RCC 7860 (cell line): Measurements from ENCODE around the gene RBM28.

Experiments
- DNase-seq: peaks from one replicate; pipeline ENCODE4 v3.0.0-alpha.2; 2015; ENCODE audit warnings: low spot score
- FAIRE-seq: peaks from 2 replicates; lab custom pipeline; 2012; peaks lifted over from hg19 to GRCh38; lab: Jason Lieb, UNC

The RBM28 gene, protein sequence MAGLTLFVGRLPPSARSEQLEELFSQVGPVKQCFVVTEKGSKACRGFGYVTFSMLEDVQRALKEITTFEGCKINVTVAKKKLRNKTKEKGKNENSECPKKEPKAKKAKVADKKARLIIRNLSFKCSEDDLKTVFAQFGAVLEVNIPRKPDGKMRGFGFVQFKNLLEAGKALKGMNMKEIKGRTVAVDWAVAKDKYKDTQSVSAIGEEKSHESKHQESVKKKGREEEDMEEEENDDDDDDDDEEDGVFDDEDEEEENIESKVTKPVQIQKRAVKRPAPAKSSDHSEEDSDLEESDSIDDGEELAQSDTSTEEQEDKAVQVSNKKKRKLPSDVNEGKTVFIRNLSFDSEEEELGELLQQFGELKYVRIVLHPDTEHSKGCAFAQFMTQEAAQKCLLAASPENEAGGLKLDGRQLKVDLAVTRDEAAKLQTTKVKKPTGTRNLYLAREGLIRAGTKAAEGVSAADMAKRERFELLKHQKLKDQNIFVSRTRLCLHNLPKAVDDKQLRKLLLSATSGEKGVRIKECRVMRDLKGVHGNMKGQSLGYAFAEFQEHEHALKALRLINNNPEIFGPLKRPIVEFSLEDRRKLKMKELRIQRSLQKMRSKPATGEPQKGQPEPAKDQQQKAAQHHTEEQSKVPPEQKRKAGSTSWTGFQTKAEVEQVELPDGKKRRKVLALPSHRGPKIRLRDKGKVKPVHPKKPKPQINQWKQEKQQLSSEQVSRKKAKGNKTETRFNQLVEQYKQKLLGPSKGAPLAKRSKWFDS

DNA sequence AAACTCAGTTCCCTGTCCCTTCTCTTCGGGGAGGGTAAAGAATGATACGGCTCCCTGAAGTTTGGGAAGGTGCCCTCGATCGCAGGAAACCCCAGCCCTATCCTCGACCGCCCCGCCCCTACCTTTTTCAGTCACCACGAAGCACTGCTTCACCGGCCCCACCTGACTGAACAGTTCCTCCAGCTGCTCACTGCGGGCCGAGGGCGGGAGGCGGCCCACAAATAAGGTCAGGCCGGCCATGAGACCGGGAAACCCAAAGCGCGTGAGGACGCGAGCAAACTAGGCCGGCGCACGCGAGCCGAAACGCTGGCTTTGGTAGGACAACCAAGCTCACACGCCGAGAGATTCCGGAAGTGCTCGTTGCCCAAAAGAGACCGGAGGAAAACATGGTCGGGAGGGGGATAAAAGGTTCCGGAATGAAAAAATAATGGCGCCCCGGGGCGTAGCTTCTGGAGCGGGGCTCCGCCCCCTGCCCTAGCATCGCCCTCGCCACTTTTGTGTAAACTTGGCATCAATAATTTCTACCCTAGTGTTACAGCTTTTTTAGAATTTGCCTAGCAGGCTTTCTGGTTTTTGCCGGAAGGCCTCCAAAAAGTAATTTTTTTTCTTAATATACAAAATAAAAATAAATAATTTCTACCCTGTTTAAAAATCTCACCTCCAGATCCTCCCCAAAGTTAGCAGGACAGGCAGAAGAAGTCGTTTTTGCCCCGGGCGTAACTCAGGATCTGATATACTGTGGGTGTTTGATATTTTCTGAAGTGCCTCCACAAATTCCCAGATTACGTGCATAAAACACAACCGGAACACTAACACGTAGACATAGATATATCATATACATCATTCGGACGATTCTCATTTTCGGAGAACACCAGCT, at the start of gene RBM28:
TSS of gene RBM28 (minus strand) at position 355 of the 877 bp plus-strand sequence. CDS start at position 240, 115 bp downstream.
- peak; percentile 35 for FAIRE-seq
- peak; percentile 83 for DNase-seq

DNA sequence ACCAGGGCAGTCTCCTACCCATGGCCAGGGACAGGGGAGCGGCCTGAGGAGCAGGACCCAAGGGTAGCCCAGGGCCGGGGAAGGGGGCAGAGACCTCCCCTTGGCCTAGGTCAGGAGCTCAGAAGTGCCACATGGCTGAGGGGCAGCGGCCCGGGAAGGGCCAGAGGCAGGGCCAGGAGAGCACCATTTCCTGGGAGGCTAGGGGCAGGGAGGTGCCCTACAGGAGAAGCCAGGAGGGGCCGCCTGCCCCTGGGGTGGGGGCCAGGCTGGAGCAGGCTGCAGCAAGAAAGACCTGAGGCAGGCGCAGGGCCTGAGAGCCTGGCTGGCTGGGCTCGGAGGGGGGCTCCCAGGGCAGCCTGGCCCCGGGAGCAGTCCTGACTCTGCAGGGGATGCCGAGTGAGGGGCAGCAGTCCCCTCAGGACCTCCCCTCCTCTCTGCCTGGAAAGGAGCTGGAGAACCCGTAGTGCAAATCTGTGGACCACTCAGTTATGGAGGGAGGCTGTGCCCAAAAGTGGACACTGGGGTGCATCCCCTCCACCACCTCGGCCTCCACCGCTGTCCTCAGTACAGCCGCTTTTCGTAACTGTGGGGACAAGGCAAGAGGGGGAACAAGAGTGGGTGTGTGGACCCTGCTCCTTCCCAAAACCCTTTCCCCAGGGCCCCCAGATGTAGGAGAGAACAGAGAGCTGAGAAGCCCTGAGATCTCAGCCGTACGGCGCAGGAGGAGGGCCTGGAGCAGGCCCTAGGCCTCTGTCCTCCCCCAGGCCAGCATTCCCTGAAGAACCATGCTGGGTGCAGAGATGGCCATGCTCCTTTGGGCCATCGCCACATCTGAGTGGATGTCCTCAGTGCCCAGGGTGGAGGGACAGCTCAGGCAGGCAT, 49.0 kb upstream of the RBM28 start:
- DNase-seq: no peak
- no peak for FAIRE-seq

DNA sequence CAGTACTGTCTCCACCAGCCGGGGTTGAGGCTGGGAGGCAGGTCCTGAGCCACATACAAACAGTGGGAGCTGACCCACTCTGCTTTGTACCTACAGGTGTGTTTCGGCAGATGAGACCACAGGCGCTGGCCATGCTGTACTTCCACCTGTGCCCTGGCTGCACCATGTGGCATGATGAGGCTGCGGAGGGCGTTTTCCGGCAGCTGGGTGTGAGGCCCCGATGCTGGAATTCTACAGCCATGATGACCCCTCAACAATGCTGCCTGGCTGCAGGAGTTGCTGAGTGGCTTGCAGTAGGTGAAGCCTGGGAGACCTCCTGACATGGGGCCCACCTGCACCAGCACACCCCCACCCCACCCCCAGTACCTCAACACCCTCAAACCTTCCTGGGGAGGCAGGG, 48.1 kb upstream of the RBM28 start:
- FAIRE-seq: no peak
- no peak for DNase-seq

DNA sequence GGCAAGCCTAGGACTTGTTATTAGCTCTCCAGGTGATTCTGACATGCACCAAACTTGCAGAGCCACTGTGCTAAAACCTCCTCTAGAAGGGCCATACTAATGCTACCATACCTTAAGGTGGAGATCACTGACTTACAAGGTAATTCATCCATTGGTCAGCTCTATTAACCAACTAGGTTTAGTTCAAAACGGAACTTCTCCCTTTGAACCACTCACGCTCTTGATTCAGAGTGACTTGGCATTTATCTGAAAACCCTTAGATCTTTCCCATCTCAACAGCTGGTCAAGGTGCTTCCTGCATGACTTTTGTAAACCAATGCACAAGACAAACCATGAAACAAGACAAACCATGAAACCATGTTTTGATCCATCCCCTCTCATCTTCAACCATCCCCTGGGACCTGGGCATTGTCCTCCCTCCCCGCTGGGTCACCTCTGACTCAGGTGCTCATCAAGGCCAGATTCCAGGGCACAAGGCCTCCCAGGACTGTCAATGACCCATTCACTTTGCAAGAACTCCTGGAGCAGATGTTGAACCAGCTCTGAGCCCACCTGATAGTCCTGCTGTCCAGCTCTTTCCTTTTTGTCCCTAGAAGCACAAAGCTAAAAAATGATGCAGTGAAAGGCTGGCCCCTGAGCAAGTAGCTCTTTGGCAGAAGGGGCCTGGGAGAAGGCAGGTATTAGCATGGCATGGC, 47.3 kb upstream of the RBM28 start:
- no peak for FAIRE-seq
- DNase-seq: no peak

DNA sequence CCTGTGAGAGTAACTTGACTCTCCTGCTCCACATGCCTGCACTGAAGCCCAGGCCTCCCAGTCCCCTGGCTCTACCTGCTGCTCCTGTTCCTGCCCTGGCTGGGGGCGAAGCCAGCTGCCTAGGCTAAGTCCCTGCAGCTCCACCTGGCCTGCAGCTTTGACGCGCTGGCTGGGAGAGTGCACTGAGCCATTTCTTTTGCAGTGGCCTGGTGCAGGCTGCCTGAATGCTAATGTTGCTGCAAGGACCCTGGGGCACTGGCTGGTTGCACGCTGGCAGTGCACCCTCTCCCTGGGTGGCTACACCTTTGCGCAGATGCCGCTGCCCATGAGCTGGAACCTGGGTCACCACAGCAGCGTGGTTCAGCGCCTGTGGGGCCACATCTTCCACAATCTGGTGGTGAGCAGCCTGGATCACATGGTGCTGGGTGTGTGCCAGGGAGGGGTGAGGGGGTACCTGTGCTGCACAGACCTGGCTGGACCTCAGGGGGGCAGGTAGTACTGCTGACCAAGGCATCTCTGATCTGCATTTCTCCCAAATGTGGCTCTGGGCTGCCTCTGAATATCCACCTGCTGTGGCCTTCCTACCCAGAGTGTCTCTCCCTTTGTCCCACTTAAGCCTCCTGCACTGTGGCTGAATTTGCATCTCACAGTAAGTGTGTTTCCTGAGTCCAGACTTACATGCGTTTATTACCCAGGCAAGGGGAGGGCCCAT, 46.1 kb upstream of the RBM28 start:
- no peak for FAIRE-seq
- no peak for DNase-seq

DNA sequence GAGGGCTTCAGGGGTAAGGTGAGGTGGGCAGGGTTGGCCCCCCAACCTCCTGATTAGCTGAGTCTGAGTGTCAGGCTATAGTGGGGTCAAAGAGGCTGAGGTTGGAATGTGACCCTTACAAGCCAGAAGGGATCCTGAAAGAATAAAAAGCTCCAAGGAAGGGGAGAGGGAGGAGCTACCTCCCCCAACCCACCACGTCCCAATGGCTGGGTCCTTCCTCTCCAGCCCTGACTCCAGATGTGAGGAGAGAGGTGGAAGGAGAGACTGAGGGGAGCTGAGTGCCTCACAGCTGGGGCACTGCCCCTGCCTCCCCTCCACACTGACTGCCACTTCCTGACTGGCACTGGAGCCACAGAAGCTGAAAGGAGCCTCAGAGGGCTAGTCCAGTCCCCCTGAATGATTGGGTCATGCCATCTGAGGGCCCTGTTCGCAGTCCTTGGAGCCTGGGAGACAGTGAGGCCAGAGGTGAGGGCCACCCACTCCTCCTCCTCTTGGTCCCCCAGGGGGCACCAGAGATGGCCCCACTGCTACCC, 45.4 kb upstream of the RBM28 start:
- DNase-seq (no peak), FAIRE-seq (no peak)

DNA sequence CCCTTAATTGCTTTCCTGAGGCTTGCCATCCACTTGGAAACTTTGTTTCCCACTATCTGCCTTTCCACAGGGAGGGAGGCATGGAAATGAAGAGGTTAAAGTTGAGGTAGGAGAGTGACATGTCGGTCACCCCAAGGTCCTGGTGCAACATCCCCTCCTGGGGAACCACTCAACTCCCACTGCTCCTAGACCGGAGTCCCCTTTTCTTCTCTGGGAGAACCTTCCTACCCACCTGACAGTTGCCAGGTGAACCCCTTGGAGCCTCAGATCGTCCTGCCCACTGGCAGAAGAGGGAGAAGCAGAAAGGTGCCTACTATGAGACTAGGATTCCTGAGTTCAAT, 44.4 kb upstream of the RBM28 start:
- FAIRE-seq (no peak), DNase-seq (no peak)

DNA sequence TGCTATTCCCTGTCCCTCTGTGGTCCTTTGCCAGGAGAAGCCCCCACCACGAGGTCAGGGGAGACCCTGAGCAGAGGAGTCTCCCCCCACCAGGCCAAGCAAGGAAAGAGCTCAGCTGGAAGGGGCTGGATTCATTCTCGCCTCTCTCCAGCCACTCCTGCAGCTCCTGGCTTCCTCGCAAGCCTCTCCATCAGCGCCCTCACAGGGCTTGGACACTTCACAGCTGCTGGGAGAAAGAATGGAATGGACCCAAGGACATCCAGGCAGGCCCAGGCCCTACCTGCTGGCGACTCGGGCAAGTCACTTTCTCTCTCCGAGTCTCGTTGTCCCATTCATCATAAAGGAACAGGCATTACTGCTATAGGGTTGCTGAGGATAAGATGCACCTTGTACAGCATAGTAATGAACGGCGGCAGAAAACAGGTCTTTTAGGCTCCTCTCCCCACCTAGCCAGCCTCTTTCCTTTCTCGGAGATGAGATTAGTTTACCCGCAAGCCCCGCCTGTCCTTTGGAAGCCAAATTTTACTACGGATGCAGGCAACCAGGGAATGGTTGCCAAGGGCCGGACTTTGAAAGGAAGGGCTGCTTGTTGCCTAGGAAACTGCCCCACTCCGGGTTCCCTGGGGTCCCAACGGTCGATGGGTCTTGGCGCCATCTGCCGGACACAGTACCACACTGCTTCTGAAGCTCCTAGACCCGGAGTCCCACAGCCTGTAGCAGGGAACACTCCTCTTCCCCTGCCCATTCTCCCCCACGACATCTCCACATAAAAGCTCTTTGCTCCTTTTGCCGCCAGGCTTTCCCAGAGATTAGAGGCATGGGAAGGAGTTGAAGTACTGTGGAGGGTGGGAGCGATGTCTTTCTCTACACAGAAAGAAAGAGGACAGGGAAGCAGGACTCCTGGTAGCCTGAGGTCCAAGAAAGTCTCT, 43.8 kb upstream of the RBM28 start:
- DNase-seq: peak; percentile 40
- FAIRE-seq: no peak

DNA sequence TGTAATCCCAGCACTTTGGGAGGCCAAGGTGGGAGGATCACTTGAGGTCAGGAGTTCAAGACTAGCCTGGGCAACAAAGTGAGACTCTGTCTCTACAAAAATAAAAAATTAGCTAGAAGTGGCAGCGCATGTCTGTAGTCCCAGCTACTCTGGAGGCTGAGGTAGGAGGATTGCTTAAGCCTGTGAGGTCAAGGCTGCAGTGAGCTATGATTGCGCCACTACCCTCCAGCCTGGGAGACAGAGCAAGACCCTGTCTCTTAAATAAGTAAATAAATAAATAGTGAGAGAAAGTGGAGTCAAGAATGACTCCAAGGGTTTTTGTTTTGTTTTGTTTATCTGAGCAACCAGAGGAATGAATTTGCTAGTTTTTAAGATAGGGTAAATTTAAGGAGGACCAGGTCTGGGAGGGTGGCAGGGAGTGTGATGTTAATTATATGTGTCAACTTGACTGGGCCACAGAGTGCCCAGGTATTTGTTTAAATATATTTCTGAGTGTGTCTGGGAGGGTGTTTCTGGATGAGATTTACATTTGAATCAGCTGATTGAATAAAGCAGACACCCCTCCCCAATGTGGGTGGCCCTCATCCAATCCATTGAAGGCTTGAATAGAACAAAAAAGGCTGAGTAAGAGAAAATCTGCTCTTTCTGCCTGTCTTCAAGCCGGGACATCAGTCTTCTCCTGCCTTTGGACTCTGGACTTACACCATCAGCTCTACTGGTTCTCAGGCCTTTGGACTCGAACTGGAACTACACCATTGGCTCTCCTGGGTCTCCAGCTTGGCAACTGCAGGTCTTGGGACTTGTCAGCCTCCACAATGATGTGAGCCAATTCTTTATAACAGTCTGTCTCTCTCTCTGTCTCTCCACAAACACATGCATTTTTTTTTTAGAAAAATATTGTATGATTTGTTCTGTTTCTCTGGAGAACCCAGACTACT, 42.5 kb upstream of the RBM28 start:
- DNase-seq (no peak), FAIRE-seq (no peak)

DNA sequence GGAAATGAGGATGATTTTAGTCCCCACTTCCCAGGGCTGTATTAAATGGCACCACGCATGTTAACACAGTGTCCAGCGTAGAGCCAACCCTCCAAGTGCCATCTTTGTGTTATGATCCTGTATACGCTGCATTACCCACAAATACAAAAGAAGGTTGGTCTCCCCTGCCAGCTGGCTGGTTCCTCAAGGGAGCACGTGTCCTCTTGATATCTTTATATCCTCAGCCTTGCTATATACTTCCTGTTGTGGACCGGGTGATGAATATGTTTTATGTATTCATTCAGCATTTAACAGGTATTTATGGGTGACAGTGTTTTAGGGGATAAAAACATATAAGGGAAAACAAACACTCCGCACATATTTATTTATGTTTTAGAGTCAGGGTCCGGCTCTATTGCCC, 41.0 kb upstream of the RBM28 start:
- FAIRE-seq (no peak), DNase-seq (no peak)

DNA sequence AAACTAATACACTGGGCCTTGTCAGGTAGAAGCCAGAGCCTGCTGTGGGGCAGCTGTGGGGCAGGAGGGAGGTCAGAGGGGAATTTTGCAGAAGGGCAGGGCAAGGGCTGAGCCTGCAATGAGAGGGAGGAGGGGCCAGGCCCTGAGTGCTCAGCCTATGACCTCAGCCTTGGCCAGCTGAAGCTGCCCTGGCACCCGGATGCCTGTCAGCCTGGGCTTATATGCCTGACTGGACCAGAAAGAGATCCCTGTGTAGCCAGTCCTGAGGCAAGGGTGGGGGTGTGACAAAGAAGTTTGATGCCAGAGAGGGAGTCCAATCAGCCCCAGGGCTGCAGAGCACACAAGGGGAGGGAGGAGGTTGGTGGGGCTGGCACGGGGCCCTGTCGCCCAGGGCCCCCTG, 40.1 kb upstream of the RBM28 start:
- no peak for FAIRE-seq
- DNase-seq: peak; percentile 47

DNA sequence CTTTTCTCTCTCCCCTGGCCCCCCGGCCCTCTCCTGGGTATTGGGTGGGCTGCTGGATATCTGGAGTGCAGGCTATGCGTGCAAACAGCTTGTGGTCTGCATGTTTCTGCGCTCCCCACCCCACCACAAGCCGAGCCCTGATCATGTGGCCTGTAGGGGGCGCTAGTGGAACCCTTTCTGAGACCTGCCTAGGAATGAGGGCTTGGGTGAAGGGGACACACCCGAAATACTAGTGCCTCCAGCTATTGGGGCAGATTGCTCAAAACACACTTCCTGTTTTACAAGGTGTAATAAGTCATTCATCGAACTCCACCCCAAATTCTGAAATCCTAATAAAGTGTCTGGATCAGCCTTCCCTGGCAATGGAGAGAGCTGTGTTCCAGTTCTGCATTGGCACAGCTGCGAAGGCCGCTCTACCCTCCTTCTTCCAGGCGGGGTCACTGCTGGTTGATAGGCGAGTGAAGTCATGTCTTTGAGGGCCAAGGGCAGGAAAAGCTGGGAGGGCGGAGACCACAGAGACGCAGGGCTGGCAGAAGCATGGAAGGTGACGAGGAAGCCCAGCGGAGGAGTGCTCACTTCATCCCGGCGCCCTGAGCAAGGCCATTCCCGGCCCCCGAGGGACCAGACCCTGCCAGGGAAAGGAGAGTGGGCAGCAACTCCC, 37.6 kb upstream of the RBM28 start:
- no peak for DNase-seq
- FAIRE-seq: no peak

DNA sequence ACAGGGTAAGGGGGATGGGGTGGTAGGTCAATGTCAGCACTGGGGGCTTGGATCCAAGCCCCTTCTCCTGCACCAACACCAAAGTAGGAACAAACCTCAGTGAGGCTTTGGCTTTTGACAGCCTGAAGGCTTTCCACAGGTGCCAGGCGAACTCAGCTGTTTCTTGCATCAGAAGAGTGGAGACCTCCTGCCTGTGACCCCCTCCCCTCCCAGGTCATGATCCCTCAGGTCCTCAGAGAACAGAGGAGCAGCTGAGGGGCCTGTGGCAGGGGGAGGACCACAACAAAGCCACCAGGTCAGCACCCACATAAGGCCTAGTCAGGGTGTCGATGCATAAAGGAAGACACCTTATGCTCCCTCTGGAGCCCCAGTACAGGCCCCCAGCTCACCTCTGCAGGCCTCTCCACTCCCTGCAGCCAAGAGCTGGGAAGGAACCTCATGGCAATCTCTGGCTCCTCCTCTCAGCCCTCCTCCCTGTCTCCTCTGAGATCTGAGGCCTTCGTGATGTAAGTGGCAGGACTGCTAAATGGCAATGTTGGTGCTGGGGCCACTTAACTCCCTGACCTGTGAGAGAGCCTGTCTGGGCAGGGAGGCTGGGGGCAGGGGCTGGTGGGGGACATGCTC, 36.9 kb upstream of the RBM28 start:
- FAIRE-seq: no peak
- no peak for DNase-seq

DNA sequence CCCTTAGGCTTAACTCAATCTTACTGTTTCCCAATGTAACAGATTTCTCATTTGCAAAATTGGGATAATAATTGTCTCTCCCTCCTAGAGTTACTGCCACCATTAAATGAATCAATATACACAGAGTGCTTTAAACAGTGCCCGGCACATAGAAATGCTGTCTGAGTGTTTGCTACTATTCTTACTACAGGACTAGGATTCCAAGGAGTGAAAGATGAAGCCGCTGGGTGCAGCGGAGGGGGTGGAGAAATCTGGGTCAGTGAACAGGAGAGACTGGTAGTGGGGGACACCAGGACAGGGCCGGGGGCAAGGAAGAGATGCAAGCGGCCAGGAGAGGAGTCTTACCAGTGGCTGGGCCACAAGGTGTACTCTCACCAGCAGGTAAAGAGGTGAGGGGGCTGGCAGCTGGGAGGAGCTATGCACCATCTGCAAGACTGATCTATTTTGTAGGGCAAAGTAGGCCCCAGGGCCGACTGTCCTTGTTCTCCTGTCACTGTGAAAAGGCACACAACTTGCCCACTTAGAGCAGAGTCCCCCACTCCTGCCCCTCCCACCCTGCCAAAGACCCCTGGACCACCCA, 36.3 kb upstream of the RBM28 start:
- no peak for FAIRE-seq
- DNase-seq: no peak

DNA sequence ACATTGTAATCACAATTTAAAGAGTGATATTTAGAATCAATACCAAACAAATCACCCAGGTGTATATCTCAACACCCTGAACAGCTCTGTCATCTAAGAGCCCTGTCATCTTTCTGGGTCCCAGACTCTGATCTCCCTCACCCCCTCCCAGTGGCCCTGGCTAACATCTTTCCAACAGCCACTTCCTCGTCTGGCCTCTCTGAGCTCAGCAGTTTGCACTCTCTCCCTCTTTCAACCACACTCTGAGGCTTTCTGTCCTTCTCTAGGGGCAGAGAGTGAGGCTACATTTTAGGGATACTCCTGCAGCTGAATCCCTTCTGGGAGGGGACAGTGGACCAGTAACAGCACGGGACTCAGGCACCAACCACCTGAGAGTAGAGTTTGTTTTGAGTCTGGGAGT, 34.9 kb upstream of the RBM28 start:
- no peak for FAIRE-seq

More for the DNA sequence above, 34.9 kb upstream of the RBM28 start:
- DNase-seq: no peak
